Right lobe of liver (tissue), 4 donors: ENCODE measurements around the gene S1PR3.

ENCODE experiments used
- CTCF ChIP-seq, 4 donors: fragments of 200-600 bp in 3 of 4; fragments of 450-650 bp in 1 of 4; IDR thresholded peaks; one replicate each; pipeline versions ENCODE4 v1.5.1 to v1.8.0; 2016 to 2022; ENCODE audit warnings: antibody characterized with exemption in 4 of 4, mild to moderate bottlenecking in 2 of 4
- POLR2A ChIP-seq: fragments of 450-650 bp; IDR thresholded peaks from one replicate; pipeline ENCODE4 v1.6.1; 2017; ENCODE audit warnings: antibody characterized with exemption, mild to moderate bottlenecking
- donor health status: DM: no; HTN: no; CAD: no.
- donor health status: DM: no; HTN: no; CAD: no.
- donor health status: DM: no; HTN: yes; CAD: no.

GRCh38 chr9:88985616-88986015 is 5.7 kb upstream of the S1PR3 start:
- TF ChIP-seq CTCF (IDR thresholded peaks at IDR 0.05) (no peak), POLR2A (no peak)
